GM12873 (cell line): ENCODE results near the gene CYS1.

Experiments used
- CTCF ChIP-seq: IDR thresholded peaks from 2 replicates; pipeline ENCODE4 v1.5.1; 2012; ENCODE audit warnings: low read depth, mild to moderate bottlenecking, moderate library complexity, low read length, control low read depth; ENCODE audit not compliant: insufficient read depth; ENCODE audit errors: missing control alignments

Gene CYS1

GRCh38 chr2:10028988-10029874 lies 51.0 kb downstream of the CYS1 start:
- no peak for TF ChIP-seq CTCF

- TF ChIP-seq CTCF, result peak; percentile 47
These were observed 51.7 kb downstream of the CYS1 start for GRCh38 chr2:10028407-10028987.

GRCh38 chr2:10027660-10028330 lies 52.4 kb downstream of the CYS1 start:
- no peak for TF ChIP-seq CTCF

- TF ChIP-seq CTCF, result no peak
These were observed 53.2 kb downstream of the CYS1 start for GRCh38 chr2:10026940-10027569.

- no peak for TF ChIP-seq CTCF
These were observed 57.1 kb downstream of the CYS1 start for GRCh38 chr2:10022966-10023662.

- TF ChIP-seq CTCF, result no peak
These were observed 57.8 kb downstream of the CYS1 start for GRCh38 chr2:10022445-10022844.
